Measurements from ENCODE around the gene PCBP1. TPM values are rescaled to one million over a fixed set of nuclear protein-coding genes. Genes with fewer than 3 reads are reported as not detected.

Gene PCBP1
- total and polyA plus RNA-seq, 2 donors from 2014 or later = 224 to 298 TPM

GRCh38 chr2:70094978-70095719 is 7.9 kb downstream of the PCBP1 start:
- intact Hi-C loops (cut with DNase I) = no loop called here
- TF ChIP-seq CTCF (IDR thresholded peaks at IDR 0.05; ENCODE audit: borderline replicate concordance, extremely low read depth, insufficient read depth) = no peak
- H3K4me3 ChIP-seq (ENCODE audit: low read length in 3 of 3) = no peak overlapping the region
- peaks cover 0 to under 1% (median 0%) of the 10 kb centered on the region in 3 donors for H3K36me3 ChIP-seq (ENCODE audit: control insufficient read depth in 2 of 3, insufficient read depth in 3 of 3, low read length in 3 of 3)
- H3K27ac ChIP-seq (ENCODE audit: low read depth in 2 of 2, low read length in 2 of 2) = peak overlapping the region; percentile 43 to 45
- no peaks in the 10 kb centered on the region for H3K9me3 ChIP-seq (ENCODE audit: control insufficient read depth in 2 of 3, insufficient read depth in 1 of 3, low read length in 3 of 3)
- DNase-seq (peak in 1 of 5 donors; percentile 15), FAIRE-seq (no peak)
- H3K9ac ChIP-seq (ENCODE audit: low read length in 3 of 3) = peak overlapping the region in 1 of 3 donors; percentile 12
- peaks cover 0 to 8% (median under 1%) of the 10 kb centered on the region in 3 donors for H3K4me1 ChIP-seq (ENCODE audit: control insufficient read depth in 2 of 3, insufficient read depth in 2 of 3, low read depth in 1 of 3, low read length in 3 of 3)
- no peaks in the 10 kb centered on the region for H3K27me3 ChIP-seq (ENCODE audit: control insufficient read depth, insufficient read depth, low read length)

DNA sequence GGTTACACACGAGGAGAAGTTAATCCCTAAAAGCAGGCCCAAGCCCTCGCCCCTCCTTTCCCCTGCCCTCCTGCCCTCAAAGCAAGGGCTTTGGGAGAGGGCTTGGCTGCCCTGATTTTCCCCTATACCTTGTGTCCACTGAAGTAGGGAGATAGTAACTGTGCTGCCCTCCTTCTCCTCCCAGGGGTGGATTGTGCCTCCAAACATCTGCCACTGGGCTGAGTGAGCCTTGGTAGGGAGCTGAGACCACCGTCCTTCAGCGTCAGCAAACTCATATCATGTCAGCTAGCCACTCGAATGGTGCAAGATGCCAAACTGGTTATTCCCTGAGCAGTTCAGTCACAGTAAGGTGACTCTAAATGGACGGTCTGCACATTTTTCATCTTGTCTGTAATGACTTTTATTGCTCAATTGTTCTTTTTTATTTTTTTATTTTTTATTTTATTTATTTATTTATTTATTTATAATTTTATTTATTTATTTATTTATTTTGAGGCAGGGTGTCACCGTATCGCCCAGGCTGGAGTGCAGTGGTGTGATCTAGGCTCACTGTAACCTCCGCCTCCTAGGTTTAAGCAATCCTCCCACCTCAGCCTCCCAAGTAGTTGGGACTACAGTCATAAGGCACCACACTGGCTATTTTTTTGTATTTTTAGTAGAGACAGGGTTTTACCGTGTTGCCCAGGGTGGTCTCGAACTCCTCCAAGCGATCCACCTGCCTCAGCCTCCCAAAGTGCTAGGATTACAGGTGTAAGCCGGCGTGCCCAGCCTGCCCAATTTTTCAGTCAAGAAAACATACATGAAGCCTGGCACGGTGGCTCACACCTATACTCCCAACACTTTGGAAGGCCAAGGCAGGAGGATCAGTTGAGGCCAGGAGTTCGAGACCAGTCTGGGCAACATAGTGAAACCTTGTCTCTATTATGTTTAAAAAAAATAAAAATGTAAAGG is 8.7 kb downstream of the PCBP1 start:
- Histone ChIP-seq H3K36me3 (ENCODE audit: control insufficient read depth in 2 of 3, insufficient read depth in 3 of 3, low read length in 3 of 3) (no peaks in the 10 kb centered on the region), H3K27me3 (ENCODE audit: control insufficient read depth, insufficient read depth, low read length) (no peaks in the 10 kb centered on the region), H3K9ac (ENCODE audit: low read length in 3 of 3) (peak overlapping the region in 1 of 3 donors; percentile 19), H3K4me3 (ENCODE audit: low read length in 3 of 3) (no peak overlapping the region), H3K27ac (ENCODE audit: low read depth in 2 of 2, low read length in 2 of 2) (peak overlapping the region in 1 of 2 donors; percentile 43), H3K9me3 (ENCODE audit: control insufficient read depth in 2 of 3, insufficient read depth in 1 of 3, low read length in 3 of 3) (no peaks in the 10 kb centered on the region), H3K4me1 (ENCODE audit: control insufficient read depth in 2 of 3, insufficient read depth in 2 of 3, low read depth in 1 of 3, low read length in 3 of 3) (peaks cover 0 to 8% (median 0%) of the 10 kb centered on the region in 3 donors)
- DNase-seq = peak in 1 of 5 donors; percentile 31
- FAIRE-seq = no peak
- no peak for TF ChIP-seq CTCF (IDR thresholded peaks at IDR 0.05; ENCODE audit: borderline replicate concordance, extremely low read depth, insufficient read depth)
- intact Hi-C loops (cut with DNase I) = no loop called here

GRCh38 chr2:70098032-70098431 is 10.8 kb downstream of the PCBP1 start:
- DNase-seq (peak in 1 of 5 donors; percentile 11), FAIRE-seq (no peak)
- intact Hi-C loops (cut with DNase I) = no loop called here
- TF ChIP-seq CTCF (IDR thresholded peaks at IDR 0.05; ENCODE audit: borderline replicate concordance, extremely low read depth, insufficient read depth) = no peak
- H3K9ac ChIP-seq (ENCODE audit: low read length in 3 of 3) = no peak overlapping the region
- no peaks in the 10 kb centered on the region for H3K36me3 ChIP-seq (ENCODE audit: control insufficient read depth in 2 of 3, insufficient read depth in 3 of 3, low read length in 3 of 3)
- H3K4me3 ChIP-seq (ENCODE audit: low read length in 3 of 3) = no peak overlapping the region
- no peaks in the 10 kb centered on the region for H3K9me3 ChIP-seq (ENCODE audit: control insufficient read depth in 2 of 3, insufficient read depth in 1 of 3, low read length in 3 of 3)
- H3K27me3 ChIP-seq (ENCODE audit: control insufficient read depth, insufficient read depth, low read length) = no peaks in the 10 kb centered on the region
- no peak overlapping the region for H3K27ac ChIP-seq (ENCODE audit: low read depth in 2 of 2, low read length in 2 of 2)
- H3K4me1 ChIP-seq (ENCODE audit: control insufficient read depth in 2 of 3, insufficient read depth in 2 of 3, low read depth in 1 of 3, low read length in 3 of 3) = peaks cover 0 to 2% (median 0%) of the 10 kb centered on the region in 3 donors
